ENCODE data around the gene COLEC11.

The COLEC11 gene

GRCh38 chr2:3683748-3684454 is 89.0 kb downstream of the COLEC11 start:
- H3K27ac Mint-ChIP-seq: no peak overlapping the region
- peaks cover 11% of the 10 kb centered on the region for H3K27me3 Mint-ChIP-seq (ENCODE audit: low read depth, poor library complexity)
- H3K9me3 Mint-ChIP-seq: peaks cover 3% of the 10 kb centered on the region
- H3K4me3 Mint-ChIP-seq: no peak overlapping the region
- DNase-seq: no peak
- no peaks in the 10 kb centered on the region for H3K4me1 Mint-ChIP-seq
- no peak for TF ChIP-seq CTCF (IDR thresholded peaks at IDR 0.05)
- H3K36me3 Mint-ChIP-seq (ENCODE audit: low read depth): no peaks in the 10 kb centered on the region

- DNase-seq: no peak
- peaks cover 22% of the 10 kb centered on the region for H3K9me3 Mint-ChIP-seq
- TF ChIP-seq CTCF (IDR thresholded peaks at IDR 0.05): no peak
- no peaks in the 10 kb centered on the region for H3K36me3 Mint-ChIP-seq (ENCODE audit: low read depth)
- H3K27me3 Mint-ChIP-seq (ENCODE audit: low read depth, poor library complexity): peaks cover 8% of the 10 kb centered on the region
- no peaks in the 10 kb centered on the region for H3K4me1 Mint-ChIP-seq
- no peak overlapping the region for H3K4me3 Mint-ChIP-seq
- no peak overlapping the region for H3K27ac Mint-ChIP-seq
Observed at GRCh38 chr2:3689998-3690748, 95.3 kb downstream of the COLEC11 start.

- Mint-ChIP-seq H3K9me3 (peaks cover 21% of the 10 kb centered on the region), H3K36me3 (ENCODE audit: low read depth) (no peaks in the 10 kb centered on the region), H3K4me3 (no peak overlapping the region), H3K27ac (no peak overlapping the region), H3K27me3 (ENCODE audit: low read depth, poor library complexity) (peaks cover 4% of the 10 kb centered on the region), H3K4me1 (no peaks in the 10 kb centered on the region)
- TF ChIP-seq CTCF (IDR thresholded peaks at IDR 0.05): peak; percentile 29
- DNase-seq: no peak
Observed at GRCh38 chr2:3692375-3692774, 97.5 kb downstream of the COLEC11 start.

All from nephron progenitor cell (in vitro differentiated cells).